OCI-LY7 (cell line): ENCODE measurements around the gene SLC2A13. TPM values are rescaled to one million over a fixed set of nuclear protein-coding genes. Genes with fewer than 3 reads are reported as not detected.

Experiments used
- BruUV-seq: library from RNA; stranded (reverse); fragments of 400-500 nt; replicated peaks from 2 replicates; lab custom pipeline; 2021; lab: Mats Ljungman, UMichigan
- CTCF ChIA-PET: fragments of 300-600 bp; sonication (Branson Sonifier 250); formaldehyde crosslinking; loops from one replicate; lab custom pipeline; 2022; ENCODE audit warnings: antibody characterized with exemption; ENCODE audit not compliant: unreplicated experiment; lab: Charles Lee
- POLR2A ChIA-PET: fragments of 300-600 bp; sonication (Branson Sonifier 250); formaldehyde crosslinking; loops from one replicate; lab custom pipeline; 2022; ENCODE audit warnings: antibody characterized with exemption; lab: Charles Lee
- DNase-seq: peaks from one replicate; pipeline ENCODE4 v3.0.0-alpha.2; 2015; ENCODE audit warnings: low spot score
- H2AFZ ChIP-seq: fragments of 200-600 bp; sonication (generic), shearing (Covaris generic); 2 replicates; pipeline ENCODE4 v1.6.1; 2014; ENCODE audit warnings: mild to moderate bottlenecking, antibody characterized with exemption, low read length, moderate library complexity
- H3K27ac ChIP-seq: fragments of 200-600 bp; sonication (generic); 2 replicates; pipeline ENCODE4 v1.5.1; 2014; ENCODE audit warnings: mixed run types, low read depth, mild to moderate bottlenecking, moderate library complexity, low read length, inconsistent platforms; ENCODE audit not compliant: poor library complexity, severe bottlenecking
- H3K36me3 ChIP-seq: fragments of 200-600 bp; sonication (generic); 2 replicates; pipeline ENCODE4 v1.6.1; 2014; ENCODE audit warnings: mild to moderate bottlenecking, antibody characterized with exemption, low read length, moderate library complexity, mixed read lengths; ENCODE audit not compliant: insufficient read depth
- H3K4me1 ChIP-seq: fragments of 200-600 bp; sonication (generic); 2 replicates; pipeline ENCODE4 v1.5.1; 2014; ENCODE audit warnings: mild to moderate bottlenecking, low read length; ENCODE audit not compliant: insufficient read depth, poor library complexity, severe bottlenecking
- H3K4me2 ChIP-seq: fragments of 200-600 bp; sonication (generic); 2 replicates; pipeline ENCODE4 v1.6.1; 2014; ENCODE audit warnings: mild to moderate bottlenecking, low read length
- H3K4me3 ChIP-seq: fragments of 200-600 bp; sonication (generic); 2 replicates; pipeline ENCODE4 v1.5.1; 2014; ENCODE audit warnings: mild to moderate bottlenecking, low read depth, low read length; ENCODE audit not compliant: poor library complexity, severe bottlenecking
- H3K79me2 ChIP-seq: fragments of 200-600 bp; sonication (generic); 2 replicates; pipeline ENCODE4 v1.6.1; 2016; ENCODE audit warnings: low read depth, mild to moderate bottlenecking, low read length, moderate library complexity, mixed read lengths; ENCODE audit not compliant: insufficient read depth
- H3K9me2 ChIP-seq: fragments of 200-600 bp; sonication (generic); 2 replicates; pipeline ENCODE4 v1.6.1; 2016; ENCODE audit warnings: mild to moderate bottlenecking, low read length, mixed read lengths; ENCODE audit not compliant: insufficient read depth
- H3K9me3 ChIP-seq: fragments of 200-600 bp; sonication (generic); 2 replicates; pipeline ENCODE4 v1.6.1; 2014; ENCODE audit warnings: mild to moderate bottlenecking, mixed run types, low read length, mixed read lengths
- H4K20me1 ChIP-seq: fragments of 200-600 bp; sonication (generic); 2 replicates; pipeline ENCODE4 v1.6.1; 2014; ENCODE audit warnings: mild to moderate bottlenecking, antibody characterized with exemption, low read length, moderate library complexity, mixed read lengths; ENCODE audit not compliant: insufficient read depth
- EZH2phosphoT487 ChIP-seq: fragments of 200-600 bp; sonication (generic); IDR thresholded peaks from 2 replicates; pipeline ENCODE4 v1.6.1; 2018; ENCODE audit warnings: low read depth, borderline replicate concordance, mild to moderate bottlenecking, mixed run types, antibody characterized with exemption, low read length, moderate library complexity, mixed read lengths
- intact Hi-C: fragments of 100-400 bp; cut with micrococcal nuclease; formaldehyde crosslinking; loops from one replicate; pipeline ENCODE4 v1.10.0; 2022; ENCODE audit not compliant: unreplicated experiment
- total RNA-seq, 2 experiments: library from RNA; depleted of rRNA in 1 of 2; stranded (reverse); fragments of >200 nt in 1 of 2; shearing (Covaris generic) in 1 of 2; gene quantifications; 2 replicates each; pipeline ENCODE4 v1.2.3, GENCODE V29; 2014 to 2022
- TF ChIP-seq, protein P1 (sequence below): fragments of 200-600 bp; sonication (generic); conservative IDR thresholded peaks from 2 replicates; pipeline ENCODE4 v1.5.1; 2014; ENCODE audit warnings: mild to moderate bottlenecking, antibody characterized with exemption, low read length, moderate library complexity, mixed read lengths

Gene SLC2A13
- total RNA-seq, 2 experiments from 2014 or later, result 12.4 to 16.5 TPM

DNA sequence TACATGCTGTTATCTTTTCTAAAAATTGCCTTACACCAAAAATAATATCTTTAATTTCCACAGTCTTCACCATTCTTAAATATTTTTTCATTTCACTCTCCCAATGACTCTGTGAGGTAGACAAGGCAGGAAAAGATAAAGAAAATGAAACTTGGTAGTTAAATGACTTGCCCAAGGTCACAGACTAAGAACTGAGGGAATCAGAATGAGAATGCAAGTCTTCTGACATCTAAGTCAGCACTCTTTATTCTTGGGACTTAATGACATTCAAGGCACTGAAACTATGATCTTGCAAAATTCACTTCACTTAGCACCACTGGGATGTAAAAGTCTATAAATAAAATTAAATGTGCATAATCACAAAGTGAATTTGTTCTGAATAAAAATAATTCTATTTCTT lies 104.5 kb downstream of the SLC2A13 start:
- intact Hi-C loops, result no loop called here
- no peak overlapping the region for H2AFZ ChIP-seq
- H3K4me1 ChIP-seq, result no peaks in the 10 kb centered on the region
- no peak overlapping the region for H3K4me3 ChIP-seq
- H3K27ac ChIP-seq, result no peak overlapping the region
- H4K20me1 ChIP-seq, result no peaks in the 10 kb centered on the region
- DNase-seq, result no peak
- 0 out of 2 replicates have a peak, but pooled peaks cover 4% of the 10 kb centered on the region for H3K9me2 ChIP-seq
- H3K36me3 ChIP-seq, result no peaks in the 10 kb centered on the region
- peaks cover 6% of the 10 kb centered on the region; the same call in 1 of the 2 replicates for H3K9me3 ChIP-seq
- ChIA-PET POLR2A (no interaction called here), CTCF (no interaction called here)
- no TSS peak for BruUV-seq
- no peaks in the 10 kb centered on the region for H3K79me2 ChIP-seq
- H3K4me2 ChIP-seq, result no peak overlapping the region
- TF ChIP-seq, protein P1, sequence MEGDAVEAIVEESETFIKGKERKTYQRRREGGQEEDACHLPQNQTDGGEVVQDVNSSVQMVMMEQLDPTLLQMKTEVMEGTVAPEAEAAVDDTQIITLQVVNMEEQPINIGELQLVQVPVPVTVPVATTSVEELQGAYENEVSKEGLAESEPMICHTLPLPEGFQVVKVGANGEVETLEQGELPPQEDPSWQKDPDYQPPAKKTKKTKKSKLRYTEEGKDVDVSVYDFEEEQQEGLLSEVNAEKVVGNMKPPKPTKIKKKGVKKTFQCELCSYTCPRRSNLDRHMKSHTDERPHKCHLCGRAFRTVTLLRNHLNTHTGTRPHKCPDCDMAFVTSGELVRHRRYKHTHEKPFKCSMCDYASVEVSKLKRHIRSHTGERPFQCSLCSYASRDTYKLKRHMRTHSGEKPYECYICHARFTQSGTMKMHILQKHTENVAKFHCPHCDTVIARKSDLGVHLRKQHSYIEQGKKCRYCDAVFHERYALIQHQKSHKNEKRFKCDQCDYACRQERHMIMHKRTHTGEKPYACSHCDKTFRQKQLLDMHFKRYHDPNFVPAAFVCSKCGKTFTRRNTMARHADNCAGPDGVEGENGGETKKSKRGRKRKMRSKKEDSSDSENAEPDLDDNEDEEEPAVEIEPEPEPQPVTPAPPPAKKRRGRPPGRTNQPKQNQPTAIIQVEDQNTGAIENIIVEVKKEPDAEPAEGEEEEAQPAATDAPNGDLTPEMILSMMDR, result no peak
- TF ChIP-seq EZH2phosphoT487, result no peak

DNA sequence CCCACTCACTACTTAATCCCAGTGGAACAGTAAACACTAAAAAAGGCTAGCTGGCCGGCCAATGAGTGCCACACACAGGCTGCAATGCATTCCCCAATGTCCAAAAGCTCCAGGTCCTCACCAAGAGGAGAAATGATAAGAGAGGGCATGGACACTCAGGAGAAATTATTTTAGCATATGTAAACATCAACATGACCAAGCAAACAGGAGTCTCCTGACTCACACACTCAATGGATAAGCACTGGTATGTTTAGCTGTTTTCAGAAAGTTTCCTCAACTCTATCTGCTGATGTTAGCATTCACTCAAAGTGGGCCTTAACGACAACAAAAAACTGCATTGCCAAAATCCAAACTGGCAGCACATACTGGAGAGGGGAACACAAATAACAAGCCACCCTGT lies 105.0 kb downstream of the SLC2A13 start:
- Histone ChIP-seq H3K4me2 (no peak overlapping the region), H3K36me3 (no peaks in the 10 kb centered on the region), H3K4me1 (no peaks in the 10 kb centered on the region), H3K79me2 (no peaks in the 10 kb centered on the region), H2AFZ (no peak overlapping the region), H3K9me3 (peaks cover 6% of the 10 kb centered on the region; the same call in 1 of the 2 replicates), H3K27ac (no peak overlapping the region), H4K20me1 (no peaks in the 10 kb centered on the region), H3K9me2 (0 out of 2 replicates have a peak, but pooled peaks cover 1% of the 10 kb centered on the region), H3K4me3 (no peak overlapping the region)
- BruUV-seq, result no TSS peak
- ChIA-PET POLR2A (no interaction called here), CTCF (no interaction called here)
- no peak for DNase-seq
- TF ChIP-seq EZH2phosphoT487, result no peak
- TF ChIP-seq, protein P1, result no peak
- intact Hi-C loops, result no loop called here

DNA sequence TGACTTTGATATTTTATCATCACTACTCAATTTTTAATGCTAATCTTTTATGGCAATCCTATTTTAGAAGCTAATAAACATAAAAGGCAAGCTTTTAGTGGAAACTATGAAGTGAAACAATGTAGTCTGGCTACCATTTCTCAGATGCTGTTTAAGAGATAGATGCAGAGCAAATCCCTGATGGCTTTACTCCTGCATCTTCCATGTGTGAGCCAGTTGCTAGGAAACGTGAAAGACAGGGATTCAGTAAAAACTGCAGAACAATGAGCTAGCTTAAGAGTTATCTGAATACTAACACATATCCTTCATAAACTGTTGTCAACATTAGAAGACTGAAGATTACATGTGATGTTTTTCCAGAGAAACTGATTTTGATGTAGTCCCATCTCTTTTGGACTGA lies 112.6 kb downstream of the SLC2A13 start:
- Histone ChIP-seq H3K4me1 (no peaks in the 10 kb centered on the region), H3K4me3 (no peak overlapping the region), H3K27ac (no peak overlapping the region), H3K36me3 (no peaks in the 10 kb centered on the region), H3K9me3 (no peaks in the 10 kb centered on the region), H3K9me2 (no peaks in the 10 kb centered on the region), H2AFZ (no peak overlapping the region), H3K79me2 (no peaks in the 10 kb centered on the region), H3K4me2 (no peak overlapping the region), H4K20me1 (no peaks in the 10 kb centered on the region; the same call in 1 of the 2 replicates)
- TF ChIP-seq, protein P1, result no peak
- TF ChIP-seq EZH2phosphoT487, result no peak
- intact Hi-C loops, result no loop called here
- POLR2A ChIA-PET, result interaction anchor here (0.6 to 1.7 kb wide), 2 partner anchors 90 to 312 kb away, joined by 3 to 4 read pairs; no protein-coding TSS in a partner anchor
- BruUV-seq, result no TSS peak
- DNase-seq, result no peak
- CTCF ChIA-PET, result no interaction called here
